ENCODE results near the gene SCO2.

Gene SCO2

GRCh38 chr22:50473855-50474671 is 51.3 kb downstream of the SCO2 start:
- WGBS (ENCODE audit: insufficient coverage, insufficient read length): no CpG with 5 or more reads among the region's 62 CpGs
- peaks cover 9% of the 10 kb centered on the region for H3K4me1 ChIP-seq (ENCODE audit: control insufficient read depth, insufficient read depth, low read length)
- H3K36me3 ChIP-seq (ENCODE audit: control insufficient read depth, insufficient read depth, low read length): no peaks in the 10 kb centered on the region
- peak overlapping the region; percentile 87 for H3K4me3 ChIP-seq (ENCODE audit: low read length)
- no peaks in the 10 kb centered on the region for H3K9me3 ChIP-seq (ENCODE audit: control insufficient read depth, insufficient read depth, low read length)
- no peak for DNase-seq (ENCODE audit: low read depth, low spot score)
- no peak overlapping the region for H3K27ac ChIP-seq (ENCODE audit: low read length)
- no peaks in the 10 kb centered on the region for H3K27me3 ChIP-seq (ENCODE audit: control insufficient read depth, insufficient read depth, low read length)
